ELF-1 (cell line): ENCODE data around the gene RPL3.

Experiments
- DNase-seq: peaks from one replicate; pipeline ENCODE4 v3.0.0-alpha.2; 2016; ENCODE audit warnings: low read depth, low spot score

The RPL3 gene

GRCh38 chr22:39299829-39300178 is 19.6 kb downstream of the RPL3 start:
- peak; percentile 73 for DNase-seq

- DNase-seq = peak; percentile 70
These were observed 21.0 kb downstream of the RPL3 start for GRCh38 chr22:39298241-39298987.

GRCh38 chr22:39297490-39298240 is 21.8 kb downstream of the RPL3 start:
- no peak for DNase-seq

GRCh38 chr22:39296981-39297489 is 22.4 kb downstream of the RPL3 start:
- DNase-seq = peak; percentile 68

- DNase-seq = no peak
These were observed 22.9 kb downstream of the RPL3 start for GRCh38 chr22:39296535-39296934.

- no peak for DNase-seq
These were observed 24.6 kb downstream of the RPL3 start for GRCh38 chr22:39294571-39295468.

GRCh38 chr22:39293766-39294368 is 25.6 kb downstream of the RPL3 start:
- no peak for DNase-seq

GRCh38 chr22:39292561-39293074 is 26.8 kb downstream of the RPL3 start:
- peak; percentile 70 for DNase-seq

GRCh38 chr22:39292031-39292462 is 27.4 kb downstream of the RPL3 start:
- DNase-seq = no peak

- DNase-seq = no peak
These were observed 27.9 kb downstream of the RPL3 start for GRCh38 chr22:39291523-39291922.

GRCh38 chr22:39290724-39291161 is 28.7 kb downstream of the RPL3 start:
- peak; percentile 59 for DNase-seq

- no peak for DNase-seq
These were observed 29.3 kb downstream of the RPL3 start for GRCh38 chr22:39289975-39290720.

- no peak for DNase-seq
These were observed 29.9 kb downstream of the RPL3 start for GRCh38 chr22:39289533-39289932.

GRCh38 chr22:39288135-39288898 is 31.1 kb downstream of the RPL3 start:
- DNase-seq = no peak

GRCh38 chr22:39287076-39287725 is 32.2 kb downstream of the RPL3 start:
- no peak for DNase-seq

- no peak for DNase-seq
These were observed 34.4 kb downstream of the RPL3 start for GRCh38 chr22:39284983-39285382.

- peak; percentile 38 for DNase-seq
These were observed 35.1 kb downstream of the RPL3 start for GRCh38 chr22:39284142-39284980.
